Myocyte (in vitro differentiated cells): ENCODE measurements around the gene TMEM184A. TPM values are rescaled to one million over a fixed set of nuclear protein-coding genes. Genes with fewer than 3 reads are reported as not detected.

Source experiments
- DNase-seq: peaks from one replicate; pipeline ENCODE4 v3.0.0-alpha.2; 2012; ENCODE audit warnings: low read depth
- total RNA-seq: library from RNA; depleted of rRNA; stranded (reverse); fragments of >200 nt; gene quantifications from 2 replicates; pipeline ENCODE4 v1.2.3, GENCODE V29; 2014

The TMEM184A gene
- total RNA-seq, 1 donor from 2014 or later = 0.32 TPM

GRCh38 chr7:1505731-1506550, 50.1 kb downstream of the TMEM184A start:
- no peak for DNase-seq

- DNase-seq = peak; percentile 95
These were observed 51.9 kb downstream of the TMEM184A start, which contains the start of gene INTS1 for GRCh38 chr7:1503816-1504775. INTS1 (minus strand) TSS chr7:1504389; CDS start chr7:1503960, 429 bp downstream.

- no peak for DNase-seq
These were observed 52.6 kb downstream of the TMEM184A start for GRCh38 chr7:1503390-1503789.

- no peak for DNase-seq
These were observed 53.2 kb downstream of the TMEM184A start for GRCh38 chr7:1502845-1503244.

GRCh38 chr7:1501487-1502270, 54.3 kb downstream of the TMEM184A start:
- DNase-seq = peak; percentile 18

- DNase-seq = no peak
These were observed 55.8 kb downstream of the TMEM184A start for GRCh38 chr7:1500064-1500807.

- no peak for DNase-seq
These were observed 56.5 kb downstream of the TMEM184A start for GRCh38 chr7:1499367-1500029.

- DNase-seq = no peak
These were observed 57.4 kb downstream of the TMEM184A start for GRCh38 chr7:1498370-1499305.

GRCh38 chr7:1497293-1497927, 58.6 kb downstream of the TMEM184A start:
- DNase-seq = no peak

- DNase-seq = no peak
These were observed 59.3 kb downstream of the TMEM184A start for GRCh38 chr7:1496531-1497292.

- no peak for DNase-seq
These were observed 60.3 kb downstream of the TMEM184A start for GRCh38 chr7:1495564-1496242.

- DNase-seq = no peak
These were observed 61.0 kb downstream of the TMEM184A start for GRCh38 chr7:1494866-1495563.

GRCh38 chr7:1494447-1494846, 61.6 kb downstream of the TMEM184A start:
- DNase-seq = no peak

GRCh38 chr7:1493571-1493970, 62.4 kb downstream of the TMEM184A start:
- DNase-seq = no peak

GRCh38 chr7:1493129-1493528, 62.9 kb downstream of the TMEM184A start:
- DNase-seq = no peak

- DNase-seq = no peak
These were observed 63.4 kb downstream of the TMEM184A start for GRCh38 chr7:1492640-1493039.
